GM18909 (cell line): ENCODE measurements around the gene CRIM1.

Source experiments
- ATAC-seq: cut with Tn5 transposase; IDR thresholded peaks from one replicate; pipeline ENCODE4 v1.9.1; 2021; ENCODE audit warnings: mild to moderate bottlenecking; ENCODE audit not compliant: unreplicated experiment, poor library complexity

CRIM1 gene

GRCh38 chr2:36565712-36566111 lies 210.1 kb downstream of the CRIM1 start:
- ATAC-seq = no peak

GRCh38 chr2:36566887-36567286 lies 211.3 kb downstream of the CRIM1 start:
- no peak for ATAC-seq

GRCh38 chr2:36567711-36568408 lies 212.3 kb downstream of the CRIM1 start:
- no peak for ATAC-seq

GRCh38 chr2:36568516-36569246 lies 213.1 kb downstream of the CRIM1 start:
- ATAC-seq = no peak

- no peak for ATAC-seq
Measured at GRCh38 chr2:36569267-36569856, 213.8 kb downstream of the CRIM1 start.

- no peak for ATAC-seq
Measured at GRCh38 chr2:36570416-36570815, 214.8 kb downstream of the CRIM1 start.

- ATAC-seq = no peak
Measured at GRCh38 chr2:36572054-36572718, 216.6 kb downstream of the CRIM1 start.

- no peak for ATAC-seq
Measured at GRCh38 chr2:36572719-36573059, 217.1 kb downstream of the CRIM1 start.

GRCh38 chr2:36573165-36573564 lies 217.6 kb downstream of the CRIM1 start:
- ATAC-seq = no peak

- no peak for ATAC-seq
Measured at GRCh38 chr2:36574560-36574959, 219.0 kb downstream of the CRIM1 start.

GRCh38 chr2:36577884-36578283 lies 222.3 kb downstream of the CRIM1 start:
- no peak for ATAC-seq

- no peak for ATAC-seq
Measured at GRCh38 chr2:36578343-36579296, 223.0 kb downstream of the CRIM1 start.

GRCh38 chr2:36579297-36579664 lies 223.7 kb downstream of the CRIM1 start:
- ATAC-seq = no peak

GRCh38 chr2:36582538-36582937 lies 227.0 kb downstream of the CRIM1 start:
- ATAC-seq = no peak

GRCh38 chr2:36582951-36583350 lies 227.4 kb downstream of the CRIM1 start:
- no peak for ATAC-seq

GRCh38 chr2:36584148-36584794 lies 228.7 kb downstream of the CRIM1 start:
- ATAC-seq = no peak

- ATAC-seq = no peak
Measured at GRCh38 chr2:36586672-36587071, 231.1 kb downstream of the CRIM1 start.

- ATAC-seq = no peak
Measured at GRCh38 chr2:36587101-36587500, 231.5 kb downstream of the CRIM1 start.

- no peak for ATAC-seq
Measured at GRCh38 chr2:36587556-36587955, 232.0 kb downstream of the CRIM1 start.

GRCh38 chr2:36589230-36589630 lies 233.7 kb downstream of the CRIM1 start:
- ATAC-seq = no peak
